SK-N-MC (cell line): ENCODE data around the gene ZNF808.
"Not testable (repeated sequence)": the region's sequence is repeated elsewhere in the genome, so short reads cannot be mapped to it uniquely, and the experiment has no call there.

ENCODE experiments used
- EZH2 ChIP-seq: fragments of 200-600 bp; sonication (generic); IDR thresholded peaks from one replicate; pipeline ENCODE4 v1.6.1; 2017; ENCODE audit warnings: antibody characterized with exemption
- POLR2AphosphoS5 ChIP-seq: IDR thresholded peaks from 2 replicates; pipeline ENCODE4 v1.6.1; 2012; ENCODE audit warnings: mild to moderate bottlenecking, low read depth, low read length, borderline replicate concordance

GRCh38 chr19:52500474-52500873, 27.0 kb upstream of the ZNF808 start:
- TF ChIP-seq POLR2AphosphoS5, EZH2: not testable (repeated sequence)
